Stimulated activated CD8-positive, alpha-beta memory T cell treated with anti-CD3 and anti-CD28 coated beads, Interleukin-12 subunit alpha, Interleukin-12 subunit beta, amount 100 ng/mL, for 1 hour (primary cell): ENCODE data around the gene AGAP1.

Experiments used
- DNase-seq: peaks from one replicate; pipeline ENCODE4 v3.0.0-alpha.2; 2020; ENCODE audit warnings: low read depth

AGAP1 gene

DNA sequence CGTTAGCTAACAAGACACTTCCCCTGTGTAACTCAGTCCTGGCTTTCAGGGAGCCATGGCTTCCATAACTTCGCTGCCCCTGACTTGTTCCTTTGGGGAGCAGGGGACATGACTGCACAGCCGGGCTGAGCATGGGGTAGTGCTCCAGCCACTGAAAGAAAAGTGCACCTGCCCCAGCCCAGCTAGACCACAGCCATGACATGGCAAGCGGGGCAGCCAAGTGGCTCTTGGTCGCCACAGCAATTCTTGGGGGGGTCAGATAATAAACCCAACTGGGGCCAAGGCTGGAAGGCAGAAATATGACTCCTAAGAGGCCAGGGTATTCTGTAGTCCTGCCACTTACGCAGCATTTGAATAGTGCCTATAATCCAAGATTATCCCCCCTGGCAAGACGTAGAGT is 385.3 kb downstream of the AGAP1 start:
- DNase-seq: no peak

DNA sequence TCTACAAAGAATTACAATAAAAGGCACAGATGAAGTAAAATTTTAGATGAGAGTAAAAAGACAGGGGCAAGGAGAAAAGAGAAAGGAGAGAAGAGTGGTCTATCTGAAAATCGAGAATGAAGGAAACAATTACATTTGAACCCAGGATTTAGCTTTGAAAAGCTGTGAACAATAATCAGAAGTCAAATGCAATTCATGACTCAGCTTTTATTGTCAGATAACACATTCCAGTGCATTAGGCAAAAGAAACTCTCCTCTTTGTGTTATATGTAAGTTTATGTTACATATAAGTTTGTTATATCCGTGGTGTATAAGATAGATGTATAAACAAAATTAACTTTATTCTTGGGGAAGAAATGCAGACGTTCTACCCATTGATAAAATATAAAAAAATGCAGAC is 389.8 kb downstream of the AGAP1 start:
- no peak for DNase-seq

DNA sequence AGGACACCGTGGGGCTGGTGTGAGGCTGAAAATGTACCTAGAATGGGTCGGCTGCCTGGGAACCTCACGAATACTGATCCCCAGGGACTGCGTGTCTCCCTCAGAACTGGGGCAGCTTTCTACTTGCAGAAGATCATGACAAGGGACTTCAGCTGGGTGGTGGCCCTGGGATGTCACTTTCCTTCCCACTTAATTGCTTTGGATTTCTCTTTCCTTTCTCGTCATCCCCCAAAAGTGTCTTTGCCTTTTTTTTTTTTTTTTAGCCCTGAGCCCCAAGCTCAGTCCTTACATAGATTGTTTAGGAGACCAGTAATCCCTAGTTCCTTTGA is 395.4 kb downstream of the AGAP1 start:
- no peak for DNase-seq

DNA sequence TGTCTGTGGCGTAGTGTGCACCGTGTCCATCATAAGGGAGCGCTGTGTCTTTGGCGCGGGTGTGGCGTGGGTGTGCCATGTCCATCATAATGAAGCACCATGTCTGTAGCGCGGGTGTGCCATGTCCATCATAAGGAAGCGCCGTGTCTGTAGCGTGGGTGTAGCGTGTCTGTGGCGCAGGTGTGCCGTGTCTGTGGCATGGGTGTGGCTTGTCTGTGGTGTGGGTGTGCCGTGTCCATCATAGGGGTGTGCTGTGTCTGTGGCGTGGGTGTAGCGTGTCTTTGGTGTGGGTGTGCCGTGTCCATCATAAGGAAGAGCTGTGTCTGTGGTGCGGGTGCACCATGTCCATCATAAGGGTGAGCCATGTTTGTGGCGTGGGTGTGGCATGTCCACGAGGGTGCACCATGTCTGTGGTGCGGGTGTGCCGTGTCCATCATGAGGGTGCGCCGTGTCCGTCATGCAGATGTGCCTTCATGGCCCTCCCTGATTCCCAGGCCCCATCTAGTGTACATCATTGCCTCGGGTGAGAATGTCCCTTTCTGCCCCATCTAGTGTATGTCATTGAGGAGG is 399.4 kb downstream of the AGAP1 start:
- DNase-seq: no peak

DNA sequence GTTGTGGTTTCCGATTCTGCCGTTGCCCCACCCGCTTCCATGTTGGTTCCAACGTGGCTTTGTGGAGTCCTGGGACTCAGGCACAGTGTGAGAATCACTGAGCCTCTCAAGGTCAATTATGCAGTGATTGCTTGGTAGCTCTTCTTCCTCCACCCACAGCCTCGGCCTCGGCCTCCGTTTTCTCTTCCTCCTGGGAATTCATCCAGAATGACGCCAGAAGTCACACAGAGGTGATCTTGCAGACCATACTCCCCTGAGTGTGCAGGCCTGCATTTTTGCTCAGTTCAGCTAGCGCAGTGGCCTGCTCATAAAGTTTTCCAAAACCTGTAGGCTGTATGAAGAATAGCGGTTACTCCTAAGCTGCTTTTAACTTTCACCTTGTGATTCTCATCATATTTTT is 401.0 kb downstream of the AGAP1 start:
- no peak for DNase-seq

DNA sequence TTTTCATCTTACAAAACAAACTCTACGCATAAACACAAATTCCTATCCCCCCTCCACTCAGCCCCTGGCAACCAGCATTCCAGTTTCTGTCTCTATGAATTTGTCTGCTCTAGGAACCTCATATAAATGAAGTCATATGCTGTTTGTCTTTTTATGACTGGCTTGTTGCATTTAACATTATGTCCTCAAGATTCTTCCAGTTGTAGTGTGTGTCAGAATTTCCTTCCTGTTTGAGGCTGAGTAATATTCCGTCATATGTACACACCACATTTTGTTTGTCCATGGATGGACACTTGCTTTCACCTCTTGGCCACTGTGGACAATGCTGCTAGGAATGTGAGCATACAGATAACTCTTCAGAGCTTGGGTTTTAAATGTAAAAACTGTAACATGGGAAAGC is 402.2 kb downstream of the AGAP1 start:
- DNase-seq: no peak

DNA sequence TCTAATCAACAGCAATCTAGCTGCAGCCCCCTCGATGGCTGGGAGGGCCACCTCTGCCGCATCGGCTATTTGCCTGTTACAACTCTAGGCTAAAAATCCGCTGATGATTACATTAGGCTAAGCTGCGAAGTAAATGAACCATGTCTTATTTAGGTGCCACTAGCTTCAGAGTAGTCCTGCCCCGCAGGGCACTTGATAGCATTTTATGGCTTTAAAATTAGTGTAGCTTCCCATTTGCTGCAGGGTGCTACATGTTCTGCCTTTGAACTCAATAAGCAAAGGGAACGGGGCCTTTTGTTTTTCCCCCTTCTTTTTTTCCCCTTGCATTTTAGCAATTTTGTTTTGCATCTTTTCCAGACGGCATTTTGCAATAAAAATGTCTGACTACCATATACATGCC is 404.1 kb downstream of the AGAP1 start:
- no peak for DNase-seq

DNA sequence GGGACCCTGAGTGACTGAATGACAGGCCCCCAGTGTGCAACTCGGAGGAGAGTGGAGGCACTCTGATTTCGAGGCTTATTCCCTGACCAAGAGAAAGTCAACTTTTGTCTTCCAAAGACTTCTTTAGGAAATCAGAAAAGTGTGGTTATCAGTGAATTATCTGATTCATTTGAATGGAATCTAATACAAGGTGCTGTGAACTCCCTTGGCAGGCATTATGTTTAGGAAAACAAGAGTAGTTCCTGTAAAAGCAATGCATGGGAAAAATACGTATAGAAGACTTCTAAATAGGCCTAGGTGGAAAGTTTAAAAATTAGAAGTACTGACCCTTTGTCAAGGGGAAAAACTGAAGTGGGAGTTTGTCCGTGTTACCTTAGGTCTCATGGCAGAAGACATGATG is 404.9 kb downstream of the AGAP1 start:
- no peak for DNase-seq

DNA sequence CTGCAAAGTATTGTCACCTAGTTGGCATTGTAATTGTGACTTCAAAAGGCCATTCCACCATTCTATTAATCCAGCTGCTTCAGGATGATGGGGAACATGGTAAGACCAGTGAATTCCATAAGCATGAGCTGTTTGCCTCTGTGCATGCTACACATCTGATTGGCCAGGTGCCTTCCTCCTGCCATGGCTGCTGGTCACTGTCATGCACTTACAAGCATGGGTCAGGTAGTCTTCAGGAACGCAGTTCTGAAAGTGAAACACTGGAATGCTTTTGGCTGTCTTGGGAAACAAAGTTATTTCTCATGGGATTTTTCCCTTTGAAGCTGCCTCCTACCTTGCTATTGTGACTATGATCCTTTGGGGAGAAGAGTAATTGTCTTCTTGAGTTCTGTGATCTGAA is 406.8 kb downstream of the AGAP1 start:
- DNase-seq: no peak

DNA sequence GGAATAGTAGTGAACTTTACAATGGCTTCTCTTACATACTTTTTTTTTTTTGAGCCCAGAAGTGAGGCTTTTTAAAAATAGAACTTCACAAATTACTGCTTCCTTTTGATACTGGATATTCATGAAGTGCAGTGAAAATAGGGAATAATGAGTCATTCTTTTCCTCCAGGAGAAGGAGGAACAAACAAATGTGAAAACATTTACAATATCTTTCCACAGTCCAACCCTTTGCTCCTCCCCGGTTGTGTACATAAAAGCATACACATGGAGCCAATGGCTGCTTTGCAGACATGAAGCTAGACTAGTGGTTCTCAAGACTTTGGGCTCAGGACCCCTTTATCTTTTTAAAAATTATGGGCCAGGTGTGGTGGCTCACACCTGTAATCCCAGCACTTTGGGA is 407.4 kb downstream of the AGAP1 start:
- no peak for DNase-seq

DNA sequence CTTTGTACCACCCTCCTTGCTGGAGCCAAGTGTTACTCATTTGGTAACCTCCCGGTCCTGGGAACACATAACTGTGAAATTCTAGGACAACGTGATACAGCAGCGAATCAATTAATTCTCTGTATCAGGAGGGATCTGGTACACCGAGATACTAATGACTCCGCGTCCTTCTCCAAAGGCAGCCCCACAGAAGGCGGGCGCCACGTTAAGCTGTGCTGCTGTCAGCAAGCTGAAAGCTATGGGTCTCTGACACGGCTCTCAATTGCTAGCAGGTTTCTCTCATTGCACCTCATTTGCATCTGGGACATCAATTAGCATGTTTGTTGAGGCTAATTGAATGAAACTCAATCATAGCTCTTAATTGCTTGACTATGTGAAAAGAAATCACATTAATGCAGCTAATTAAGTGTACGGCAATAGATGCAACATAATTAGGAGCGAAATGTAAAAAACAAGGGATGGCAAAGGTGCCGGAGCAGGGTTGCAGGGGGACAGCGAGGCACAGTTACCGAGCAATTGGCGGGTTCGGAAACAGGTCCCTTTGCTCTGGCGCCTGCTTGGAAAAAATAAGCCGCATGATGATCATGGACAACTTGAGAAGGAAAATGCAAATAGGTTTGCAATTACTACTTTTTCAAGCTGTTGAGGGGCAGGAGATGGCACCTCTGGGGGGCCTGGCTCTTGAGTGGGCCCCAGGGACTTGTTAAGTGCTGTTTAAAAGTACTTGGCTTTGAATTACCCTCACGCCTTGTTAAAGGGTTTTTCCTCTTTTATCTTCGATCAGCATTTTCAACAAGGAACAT is 410.1 kb downstream of the AGAP1 start:
- no peak for DNase-seq

DNA sequence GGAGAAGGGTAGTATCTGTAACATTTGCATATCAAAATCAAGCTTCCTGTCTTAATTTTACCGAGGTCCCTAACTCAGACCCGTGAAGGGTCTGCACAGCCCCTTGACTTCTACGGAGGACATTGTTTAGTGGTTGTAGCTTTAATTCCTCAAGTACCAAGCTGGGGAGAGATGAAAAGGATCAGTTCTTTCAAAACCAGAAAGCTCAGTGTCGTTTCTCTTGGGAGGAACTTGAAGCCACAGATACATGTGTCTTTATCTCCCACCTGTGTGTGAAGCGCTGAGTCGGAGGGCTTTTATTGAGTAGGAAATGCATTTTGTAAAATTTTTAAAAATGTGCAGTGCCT is 410.7 kb downstream of the AGAP1 start:
- no peak for DNase-seq

- DNase-seq: no peak
Measured at GRCh38 chr2:235908826-235909225, 415.0 kb downstream of the AGAP1 start.

- DNase-seq: no peak
Measured at GRCh38 chr2:235909358-235909757, 415.5 kb downstream of the AGAP1 start.

GRCh38 chr2:235910067-235910466 is 416.2 kb downstream of the AGAP1 start:
- no peak for DNase-seq

DNA sequence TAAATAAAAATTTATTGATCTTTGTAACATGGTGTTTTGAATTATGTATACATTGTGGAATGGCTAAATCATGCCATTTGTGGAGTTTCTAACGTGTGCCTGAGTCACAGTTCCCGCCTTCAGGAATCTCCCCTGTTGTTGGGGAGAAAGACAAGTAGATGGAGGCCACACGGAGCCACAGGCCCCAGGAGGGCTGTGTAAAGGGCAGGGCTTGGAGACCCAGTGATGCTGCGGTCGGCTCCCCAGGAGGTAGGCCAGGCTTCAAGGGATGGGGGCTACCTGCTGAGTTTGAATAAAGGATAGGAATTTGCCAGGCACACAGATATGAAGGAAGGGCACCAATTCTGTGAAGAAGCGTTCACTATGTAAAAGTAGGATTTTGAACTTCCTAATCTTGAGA is 417.3 kb downstream of the AGAP1 start:
- DNase-seq: no peak

DNA sequence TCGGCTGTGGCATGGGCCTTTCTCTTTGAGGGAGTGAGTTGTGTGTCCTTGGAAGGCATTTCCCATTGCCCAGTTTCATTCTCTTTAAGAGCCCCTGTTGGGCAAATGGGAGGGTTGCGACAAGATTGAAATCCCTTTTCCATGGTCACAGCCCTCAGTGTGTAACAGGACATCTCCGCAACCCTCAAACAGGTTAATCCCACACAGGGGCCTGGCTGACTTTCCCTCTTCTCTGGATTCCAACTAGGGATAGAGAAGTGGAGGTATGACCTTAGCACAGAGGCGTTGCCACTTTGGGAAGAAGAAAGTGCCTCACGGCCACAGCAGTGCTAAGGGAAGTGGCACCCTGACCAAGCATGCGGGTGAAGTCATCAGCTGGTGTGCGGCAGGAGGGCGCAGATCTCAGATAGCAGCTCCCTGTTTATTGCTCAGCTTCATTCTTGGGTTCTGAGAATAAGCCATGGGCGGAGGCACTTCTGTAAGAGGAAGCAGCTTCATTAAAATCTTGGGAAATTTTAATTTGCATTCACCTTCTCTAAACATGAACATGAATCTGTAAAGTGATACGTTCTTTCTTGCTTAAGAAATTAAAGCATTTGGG is 417.9 kb downstream of the AGAP1 start:
- no peak for DNase-seq

DNA sequence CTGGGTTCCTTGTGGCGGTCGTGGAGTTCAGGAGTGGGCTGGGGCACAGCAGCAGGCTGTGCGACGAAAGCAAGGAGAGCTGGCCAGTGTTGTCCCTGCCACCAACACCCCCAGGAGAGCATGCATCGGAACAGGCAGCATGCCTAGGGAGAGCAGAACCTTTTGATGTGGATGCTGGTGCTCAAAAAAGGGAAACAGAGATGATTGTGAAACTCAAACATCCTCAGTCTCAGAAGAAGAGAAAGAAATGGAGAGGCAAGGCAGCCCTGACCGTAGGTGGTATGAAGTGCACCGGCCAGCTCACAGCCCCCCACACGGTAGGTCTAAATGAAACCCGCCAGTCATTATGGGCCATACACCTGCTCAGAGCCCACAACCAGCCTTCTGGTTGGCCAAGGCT is 420.9 kb downstream of the AGAP1 start:
- no peak for DNase-seq

DNA sequence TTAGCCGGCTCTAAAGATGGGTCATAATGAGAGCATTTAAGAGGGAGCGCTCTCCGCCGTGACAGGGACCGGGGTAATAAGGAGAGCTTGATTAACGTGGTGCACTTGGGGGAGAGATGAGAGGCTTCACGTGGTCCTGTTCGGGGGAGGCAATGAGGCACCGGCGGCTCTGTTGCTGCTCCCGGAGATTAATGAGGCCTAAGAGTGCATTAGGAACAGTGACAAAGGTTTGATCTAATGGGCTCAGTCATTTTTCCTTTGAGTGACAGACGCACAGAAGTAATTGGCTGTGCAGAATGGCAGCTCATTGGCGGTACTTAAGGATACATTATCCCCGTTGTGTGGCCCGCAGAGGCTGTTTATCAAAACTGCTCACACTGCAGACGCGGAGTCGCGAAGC is 423.7 kb downstream of the AGAP1 start:
- no peak for DNase-seq

DNA sequence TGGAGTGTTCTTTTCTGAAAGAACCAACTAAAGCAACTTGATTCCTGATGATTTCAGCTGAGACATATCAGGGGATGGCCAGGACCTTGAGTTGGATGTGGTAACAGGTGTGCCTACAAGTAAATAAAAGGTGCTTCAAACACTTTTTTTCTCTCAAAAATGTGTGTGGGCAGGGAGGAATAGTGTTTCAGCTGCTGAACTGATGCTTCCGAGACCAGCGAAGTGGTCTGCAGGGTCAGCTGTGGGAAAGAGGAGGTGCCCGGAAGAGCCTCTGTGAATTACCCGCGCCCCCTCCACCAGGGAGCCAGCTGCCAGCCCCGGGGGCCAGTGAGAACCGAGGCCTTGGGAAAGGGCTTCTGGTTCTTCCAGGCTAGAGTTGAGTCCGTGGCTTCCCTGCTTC is 425.0 kb downstream of the AGAP1 start:
- no peak for DNase-seq

- DNase-seq: no peak
Measured at GRCh38 chr2:235920216-235920865, 426.5 kb downstream of the AGAP1 start.

- no peak for DNase-seq
Measured at GRCh38 chr2:235921508-235922191, 427.8 kb downstream of the AGAP1 start.

GRCh38 chr2:235922839-235923238 is 429.0 kb downstream of the AGAP1 start:
- DNase-seq: no peak
